SK-N-SH (cell line): Measurements from ENCODE around the gene CCDC70.

Source experiments
- EP300 ChIP-seq, 2 experiments: IDR thresholded peaks; 2 replicates each; pipeline versions ENCODE4 v1.4.0 to v1.6.1; 2012; ENCODE audit warnings: borderline replicate concordance in 1 of 2, low read depth in 1 of 2, low read length in 1 of 2
- EZH2phosphoT487 ChIP-seq: fragments of 200-600 bp; sonication (generic); IDR thresholded peaks from 2 replicates; pipeline ENCODE4 v1.6.1; 2017; ENCODE audit warnings: low read depth, mixed run types, mild to moderate bottlenecking, antibody characterized with exemption, moderate library complexity, borderline replicate concordance
- FOSL2 ChIP-seq: IDR thresholded peaks from 2 replicates; pipeline ENCODE4 v1.4.0; 2012; ENCODE audit warnings: low read depth, mild to moderate bottlenecking, moderate library complexity, borderline replicate concordance
- MAX ChIP-seq: IDR thresholded peaks from 2 replicates; pipeline ENCODE4 v1.4.0; 2012; ENCODE audit warnings: low read depth
- MXI1 ChIP-seq: IDR thresholded peaks from 2 replicates; pipeline ENCODE4 v1.6.1; 2012; ENCODE audit warnings: mild to moderate bottlenecking, low read depth, low read length, improper control_type of control experiment
- RAD21 ChIP-seq: IDR thresholded peaks from 2 replicates; pipeline ENCODE4 v1.6.1; 2012; ENCODE audit warnings: mild to moderate bottlenecking, low read length
- USF2 ChIP-seq: fragments of 150-350 bp; IDR thresholded peaks from 2 replicates; pipeline ENCODE4 v1.6.1; 2017; ENCODE audit warnings: antibody characterized with exemption, low read length, low read depth, borderline replicate concordance
- YY1 ChIP-seq: IDR thresholded peaks from 2 replicates; pipeline ENCODE4 v1.4.0; 2012; ENCODE audit warnings: low read depth, mild to moderate bottlenecking
- TF ChIP-seq, protein P1 (sequence below): fragments of 200-600 bp; sonication (generic); IDR thresholded peaks from 2 replicates; pipeline ENCODE4 v1.6.1; 2017; ENCODE audit warnings: antibody characterized with exemption, mild to moderate bottlenecking, moderate library complexity
- TF ChIP-seq, protein P2 (sequence below): IDR thresholded peaks from 2 replicates; pipeline ENCODE4 v1.6.1; 2012; ENCODE audit warnings: mild to moderate bottlenecking, low read depth, low read length, moderate library complexity

- TF ChIP-seq, protein P1, sequence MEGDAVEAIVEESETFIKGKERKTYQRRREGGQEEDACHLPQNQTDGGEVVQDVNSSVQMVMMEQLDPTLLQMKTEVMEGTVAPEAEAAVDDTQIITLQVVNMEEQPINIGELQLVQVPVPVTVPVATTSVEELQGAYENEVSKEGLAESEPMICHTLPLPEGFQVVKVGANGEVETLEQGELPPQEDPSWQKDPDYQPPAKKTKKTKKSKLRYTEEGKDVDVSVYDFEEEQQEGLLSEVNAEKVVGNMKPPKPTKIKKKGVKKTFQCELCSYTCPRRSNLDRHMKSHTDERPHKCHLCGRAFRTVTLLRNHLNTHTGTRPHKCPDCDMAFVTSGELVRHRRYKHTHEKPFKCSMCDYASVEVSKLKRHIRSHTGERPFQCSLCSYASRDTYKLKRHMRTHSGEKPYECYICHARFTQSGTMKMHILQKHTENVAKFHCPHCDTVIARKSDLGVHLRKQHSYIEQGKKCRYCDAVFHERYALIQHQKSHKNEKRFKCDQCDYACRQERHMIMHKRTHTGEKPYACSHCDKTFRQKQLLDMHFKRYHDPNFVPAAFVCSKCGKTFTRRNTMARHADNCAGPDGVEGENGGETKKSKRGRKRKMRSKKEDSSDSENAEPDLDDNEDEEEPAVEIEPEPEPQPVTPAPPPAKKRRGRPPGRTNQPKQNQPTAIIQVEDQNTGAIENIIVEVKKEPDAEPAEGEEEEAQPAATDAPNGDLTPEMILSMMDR, result no peak
- TF ChIP-seq YY1, result no peak
- TF ChIP-seq MXI1, result no peak
- no peak for TF ChIP-seq EP300 (IDR thresholded peaks at IDR 0.05; ENCODE audit: borderline replicate concordance in 1 of 2, low read depth in 1 of 2, low read length in 1 of 2)
- TF ChIP-seq RAD21, result no peak
- TF ChIP-seq EZH2phosphoT487, result no peak
- no peak for TF ChIP-seq MAX
- TF ChIP-seq FOSL2, result no peak
- TF ChIP-seq, protein P2, sequence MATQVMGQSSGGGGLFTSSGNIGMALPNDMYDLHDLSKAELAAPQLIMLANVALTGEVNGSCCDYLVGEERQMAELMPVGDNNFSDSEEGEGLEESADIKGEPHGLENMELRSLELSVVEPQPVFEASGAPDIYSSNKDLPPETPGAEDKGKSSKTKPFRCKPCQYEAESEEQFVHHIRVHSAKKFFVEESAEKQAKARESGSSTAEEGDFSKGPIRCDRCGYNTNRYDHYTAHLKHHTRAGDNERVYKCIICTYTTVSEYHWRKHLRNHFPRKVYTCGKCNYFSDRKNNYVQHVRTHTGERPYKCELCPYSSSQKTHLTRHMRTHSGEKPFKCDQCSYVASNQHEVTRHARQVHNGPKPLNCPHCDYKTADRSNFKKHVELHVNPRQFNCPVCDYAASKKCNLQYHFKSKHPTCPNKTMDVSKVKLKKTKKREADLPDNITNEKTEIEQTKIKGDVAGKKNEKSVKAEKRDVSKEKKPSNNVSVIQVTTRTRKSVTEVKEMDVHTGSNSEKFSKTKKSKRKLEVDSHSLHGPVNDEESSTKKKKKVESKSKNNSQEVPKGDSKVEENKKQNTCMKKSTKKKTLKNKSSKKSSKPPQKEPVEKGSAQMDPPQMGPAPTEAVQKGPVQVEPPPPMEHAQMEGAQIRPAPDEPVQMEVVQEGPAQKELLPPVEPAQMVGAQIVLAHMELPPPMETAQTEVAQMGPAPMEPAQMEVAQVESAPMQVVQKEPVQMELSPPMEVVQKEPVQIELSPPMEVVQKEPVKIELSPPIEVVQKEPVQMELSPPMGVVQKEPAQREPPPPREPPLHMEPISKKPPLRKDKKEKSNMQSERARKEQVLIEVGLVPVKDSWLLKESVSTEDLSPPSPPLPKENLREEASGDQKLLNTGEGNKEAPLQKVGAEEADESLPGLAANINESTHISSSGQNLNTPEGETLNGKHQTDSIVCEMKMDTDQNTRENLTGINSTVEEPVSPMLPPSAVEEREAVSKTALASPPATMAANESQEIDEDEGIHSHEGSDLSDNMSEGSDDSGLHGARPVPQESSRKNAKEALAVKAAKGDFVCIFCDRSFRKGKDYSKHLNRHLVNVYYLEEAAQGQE, result no peak
- TF ChIP-seq USF2, result no peak
These were observed 23.9 kb downstream of the CCDC70 start for GRCh38 chr13:51885651-51886050.
